GM12878 (cell line): ENCODE data around the gene PPP1R12B. TPM values are rescaled to one million over a fixed set of nuclear protein-coding genes. Genes with fewer than 3 reads are reported as not detected.
"Not testable (repeated sequence)": the region's sequence is repeated elsewhere in the genome, so short reads cannot be mapped to it uniquely, and the experiment has no call there.

ENCODE experiments used
- ATAC-seq: fragments of 200-7000 bp; cut with Tn5 transposase; 3 replicates; pipeline ENCODE4 v1.9.1; 2020; ENCODE audit warnings: mild to moderate bottlenecking, moderate library complexity
- BruUV-seq: library from RNA; stranded (reverse); fragments of 400-500 nt; replicated peaks from 2 replicates; lab custom pipeline; 2021; lab: Mats Ljungman, UMichigan
- CTCF ChIA-PET: fragments of 300-600 bp; sonication (Branson Sonifier 250); formaldehyde crosslinking; extraction: SDS; loops from one replicate; lab custom pipeline; 2021; ENCODE audit warnings: inconsistent platforms; lab: Yijun Ruan, JAX
- POLR2A ChIA-PET: fragments of 350-600 bp; formaldehyde crosslinking; extraction: SDS; loops from one replicate; lab custom pipeline; 2021; ENCODE audit warnings: inconsistent platforms; lab: Charles Lee
- RAD21 ChIA-PET: fragments of 300-600 bp; sonication (Branson Sonifier 250); formaldehyde crosslinking; loops from one replicate; lab custom pipeline; 2023; ENCODE audit warnings: antibody characterized with exemption; ENCODE audit not compliant: unreplicated experiment; lab: Charles Lee
- SMC1A ChIA-PET: fragments of 300-600 bp; sonication (Branson Sonifier 250); formaldehyde crosslinking; loops from one replicate; lab custom pipeline; 2023; ENCODE audit not compliant: unreplicated experiment, uncharacterized antibody; lab: Charles Lee
- DNase-seq: peaks from one replicate; pipeline ENCODE4 v3.0.0-alpha.2; 2011; ENCODE audit warnings: low read depth, low spot score
- FAIRE-seq: peaks from 3 replicates; lab custom pipeline; 2011; peaks lifted over from hg19 to GRCh38; lab: Jason Lieb, UNC
- H2AFZ ChIP-seq: 2 replicates; pipeline ENCODE4 v1.6.0; 2011; ENCODE audit warnings: low read depth, low read length, control low read depth; ENCODE audit not compliant: control insufficient read depth
- H3K27ac ChIP-seq: 2 replicates; pipeline ENCODE4 v1.5.1; 2011; ENCODE audit warnings: control low read depth; ENCODE audit not compliant: control insufficient read depth, insufficient read depth
- H3K27me3 ChIP-seq, 2 experiments: replicated peaks in 1 of 2; 2 replicates each; pipeline versions ENCODE4 v1.6.0 to v1.6.1; 2011; ENCODE audit warnings: low read length in 1 of 2; ENCODE audit not compliant: control insufficient read depth in 2 of 2, insufficient read depth in 2 of 2
- H3K36me3 ChIP-seq, 2 experiments: 2 replicates each; pipeline ENCODE4 v1.5.1; 2011; ENCODE audit warnings: low read length in 1 of 2; ENCODE audit not compliant: control insufficient read depth in 2 of 2, insufficient read depth in 2 of 2
- H3K4me1 ChIP-seq: 2 replicates; pipeline ENCODE4 v1.6.1; 2011; ENCODE audit warnings: mild to moderate bottlenecking, low read length, moderate library complexity, mixed read lengths; ENCODE audit not compliant: control insufficient read depth, insufficient read depth
- H3K4me2 ChIP-seq: 2 replicates; pipeline ENCODE4 v1.6.0; 2011; ENCODE audit warnings: control low read depth; ENCODE audit not compliant: control insufficient read depth, insufficient read depth
- H3K4me3 ChIP-seq: fragments of 200-600 bp; sonication (generic); 2 replicates; pipeline ENCODE4 v1.5.1; 2016
- H3K79me2 ChIP-seq: 2 replicates; pipeline ENCODE4 v1.6.0; 2011; ENCODE audit warnings: low read length; ENCODE audit not compliant: control insufficient read depth, insufficient read depth
- H3K9ac ChIP-seq: 2 replicates; pipeline ENCODE4 v1.8.0; 2011; ENCODE audit warnings: low read length, control low read depth, mixed read lengths; ENCODE audit not compliant: control insufficient read depth, insufficient read depth
- H3K9me3 ChIP-seq: replicated peaks from 3 replicates; pipeline ENCODE4 v1.5.1; 2011; ENCODE audit warnings: mild to moderate bottlenecking, low read length; ENCODE audit not compliant: control insufficient read depth, insufficient read depth
- H4K20me1 ChIP-seq: 2 replicates; pipeline ENCODE4 v1.6.0; 2011; ENCODE audit not compliant: control insufficient read depth, insufficient read depth
- BHLHE40 ChIP-seq, 2 experiments: fragments of 450-650 bp in 1 of 2; IDR thresholded peaks; 2 replicates each; pipeline ENCODE4 v1.6.1; 2011 to 2017; ENCODE audit warnings: low read depth in 2 of 2, borderline replicate concordance in 1 of 2, improper control_type of control experiment in 1 of 2, low read length in 1 of 2, mild to moderate bottlenecking in 1 of 2
- IKZF1 ChIP-seq: fragments of 450-650 bp; conservative IDR thresholded peaks from 2 replicates; pipeline ENCODE4 v1.6.1; 2017; ENCODE audit warnings: antibody characterized with exemption, mild to moderate bottlenecking
- IKZF2 ChIP-seq, 2 experiments: fragments of 450-650 bp; IDR thresholded peaks; 2 replicates each; pipeline ENCODE4 v1.6.1; 2017; ENCODE audit warnings: mild to moderate bottlenecking in 2 of 2, moderate library complexity in 2 of 2
- MEF2B ChIP-seq: fragments of 450-650 bp; IDR thresholded peaks from 2 replicates; pipeline ENCODE4 v1.6.1; 2018; ENCODE audit warnings: mild to moderate bottlenecking, moderate library complexity; ENCODE audit not compliant: partially characterized antibody, poor library complexity, severe bottlenecking
- NR2C1 ChIP-seq: fragments of 450-650 bp; IDR thresholded peaks from 2 replicates; pipeline ENCODE4 v1.6.1; 2017; ENCODE audit warnings: antibody characterized with exemption, mild to moderate bottlenecking, moderate library complexity
- WGBS: methylation state at CpG from one replicate; pipeline ENCODE4 v1.1.6; 2016; ENCODE audit warnings: low lambda C conversion rate; ENCODE audit not compliant: insufficient replicate concordance, insufficient coverage; ENCODE audit errors: missing lambda C conversion rate; 5-methylcytosine and 5-hydroxymethylcytosine counted together
- in situ Hi-C: fragments of 300-500 bp; cut with MboI; formaldehyde crosslinking; loops from 9 replicates; pipeline ENCODE4 v1.14.3; 2018; ENCODE audit warnings: mixed read lengths
- intact Hi-C: fragments of 100-400 bp; cut with micrococcal nuclease; formaldehyde crosslinking; loops from one replicate; pipeline ENCODE4 v1.14.2; 2022; ENCODE audit not compliant: unreplicated experiment
- polyA plus RNA-seq, 11 experiments: library from polyadenylated mRNA; depleted of rRNA in 4 of 11; unstranded in 6 of 11; stranded (reverse) in 5 of 11; fragments of >200 nt; fragmentation: Nextera tagmentation in 4 of 11; fragmentation: Illumina TruSeq in 1 of 11; extraction: Ambion mirVana in 4 of 11; extraction: Trizol in 1 of 11; gene quantifications; 1 replicate in 1 of 11; 2 replicates in 10 of 11; pipeline versions ENCODE4 v1.2.1 to v1.2.3, GENCODE V29; 2011 to 2016; ENCODE audit warnings: inconsistent platforms in 2 of 11, missing spikeins in 2 of 11, low read depth in 1 of 11
- total RNA-seq, 4 experiments: library from RNA; depleted of rRNA in 3 of 4; stranded (reverse); fragments of >200 nt in 3 of 4; fragmentation: Illumina TruSeq in 1 of 4; extraction: Trizol in 1 of 4; gene quantifications; 2 replicates each; pipeline versions ENCODE4 v1.2.1 to v1.2.3, GENCODE V29; 2013 to 2021

The PPP1R12B gene
- total and polyA plus RNA-seq, 10 of the 15 experiments (the other 5 are each of a cell fraction or from before 2014, with no cell fraction given) = 0.29 to 9.4 (median 4.7) TPM

DNA sequence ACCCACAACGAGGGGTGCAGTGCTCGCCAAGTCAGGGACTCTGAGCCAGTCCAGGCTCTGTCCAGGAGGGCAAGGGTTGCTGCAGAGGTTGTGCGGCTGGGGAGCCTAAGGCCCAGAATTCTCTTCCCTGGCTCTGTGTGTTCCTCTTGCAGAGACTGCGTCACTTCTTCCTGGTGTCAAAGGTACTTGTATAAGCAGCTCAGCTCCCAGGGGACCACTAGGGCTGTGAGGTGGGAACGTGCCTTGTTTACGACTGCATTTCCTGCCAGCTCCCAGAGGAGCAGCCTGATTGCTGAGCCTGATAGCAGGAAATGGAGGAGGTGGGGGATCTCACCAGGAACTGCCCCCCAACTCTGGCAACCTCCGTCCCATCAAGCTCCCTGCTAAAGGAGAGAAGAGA, 278.5 kb downstream of the PPP1R12B start:
- H2AFZ ChIP-seq, H3K4me2 ChIP-seq, H3K9ac ChIP-seq, DNase-seq, H3K4me3 ChIP-seq, H3K27ac ChIP-seq, FAIRE-seq, in situ Hi-C loops, ATAC-seq, H3K36me3 ChIP-seq, BruUV-seq, H4K20me1 ChIP-seq, H3K27me3 ChIP-seq, H3K9me3 ChIP-seq, H3K79me2 ChIP-seq, intact Hi-C loops: not testable (repeated sequence)
- ChIA-PET SMC1A (interaction anchor here (1.0 to 1.8 kb wide), 2 partner anchors 40 to 53 kb away, joined by 3 to 4 read pairs; no protein-coding TSS in a partner anchor), CTCF (interaction anchor here (1.0 to 1.9 kb wide), 6 partner anchors 11 to 125 kb away, joined by 3 to 9 read pairs (median 4); no protein-coding TSS in a partner anchor), POLR2A (interaction anchor here (0.5 kb wide), 1 partner anchor 260 kb away, joined by 3 read pairs; no protein-coding TSS in a partner anchor), RAD21 (interaction anchor here (1.3 to 2.1 kb wide), 2 partner anchors 27 to 126 kb away, joined by 3 to 8 read pairs; no protein-coding TSS in a partner anchor)
- WGBS = 26% methylated on average over 7 of the region's 7 CpGs
- TF ChIP-seq NR2C1 (0 out of 2 replicates have a peak, but pooled peaks have one; percentile 22), MEF2B (peak; percentile 82), IKZF2 (IDR thresholded peaks at IDR 0.05) (peak in 1 of 2 experiments; percentile 40; a peak in 1 of 4 replicates), BHLHE40 (IDR thresholded peaks at IDR 0.05; ENCODE audit: borderline replicate concordance in 1 of 2, low read depth in 2 of 2, low read length in 1 of 2) (peak; percentile 45 to 66; a peak in 2 of 4 replicates), IKZF1 (peak; percentile 44)
- H3K4me1 ChIP-seq = peaks cover 24% of the 10 kb centered on the region
